Keratinocyte (primary cell): Measurements from ENCODE around the gene PPP2R5E. TPM values are rescaled to one million over a fixed set of nuclear protein-coding genes. Genes with fewer than 3 reads are reported as not detected.

Source experiments
- DNase-seq: peaks from one replicate; pipeline ENCODE4 v3.0.0-alpha.2; 2011; ENCODE audit warnings: low read depth, missing footprints, low spot score
- FAIRE-seq: peaks from 2 replicates; lab custom pipeline; 2011; peaks lifted over from hg19 to GRCh38; lab: Jason Lieb, UNC
- H2AFZ ChIP-seq: 2 replicates; pipeline ENCODE4 v1.6.0; 2012; ENCODE audit warnings: low read length, control low read depth, inconsistent platforms; ENCODE audit not compliant: control insufficient read depth
- H3K27ac ChIP-seq: 2 replicates; pipeline ENCODE4 v1.5.1; 2011; ENCODE audit warnings: low read length; ENCODE audit not compliant: control insufficient read depth, insufficient read depth
- H3K27me3 ChIP-seq: 3 replicates; pipeline ENCODE4 v1.6.0; 2011; ENCODE audit warnings: low read length; ENCODE audit not compliant: control insufficient read depth, insufficient read depth; ENCODE audit errors: extremely low read depth
- H3K36me3 ChIP-seq, 2 experiments: 2 replicates in 1 of 2; 3 replicates in 1 of 2; pipeline ENCODE4 v1.5.1; 2011; ENCODE audit warnings: low read length in 2 of 2, mild to moderate bottlenecking in 1 of 2; ENCODE audit not compliant: control insufficient read depth in 2 of 2, insufficient read depth in 2 of 2; ENCODE audit errors: extremely low read depth in 1 of 2
- H3K4me1 ChIP-seq: 3 replicates; pipeline ENCODE4 v1.5.1; 2011; ENCODE audit warnings: low read length; ENCODE audit not compliant: control insufficient read depth, insufficient read depth; ENCODE audit errors: extremely low read depth
- H3K4me2 ChIP-seq: 3 replicates; pipeline ENCODE4 v1.6.0; 2011; ENCODE audit warnings: low read depth, low read length; ENCODE audit not compliant: control insufficient read depth, insufficient read depth; ENCODE audit errors: extremely low read depth
- H3K4me3 ChIP-seq, 3 experiments: fragments of 200-600 bp in 1 of 3; sonication (generic) in 1 of 3; 2 replicates in 2 of 3; 3 replicates in 1 of 3; pipeline ENCODE4 v1.5.1; 2011 to 2016; ENCODE audit warnings: low read length in 3 of 3, mild to moderate bottlenecking in 3 of 3, control low read depth in 2 of 3, inconsistent platforms in 1 of 3, low read depth in 1 of 3, mixed read lengths in 1 of 3, mixed run types in 1 of 3, moderate library complexity in 1 of 3; ENCODE audit not compliant: control insufficient read depth in 2 of 3, insufficient read depth in 2 of 3; ENCODE audit errors: extremely low read depth in 1 of 3
- H3K79me2 ChIP-seq: 2 replicates; pipeline ENCODE4 v1.6.0; 2012; ENCODE audit warnings: low read length; ENCODE audit not compliant: control insufficient read depth, insufficient read depth
- H3K9ac ChIP-seq: 3 replicates; pipeline ENCODE4 v1.6.0; 2011; ENCODE audit warnings: low read length; ENCODE audit not compliant: control insufficient read depth, insufficient read depth; ENCODE audit errors: extremely low read depth
- H3K9me1 ChIP-seq: 3 replicates; pipeline ENCODE4 v1.6.0; 2011; ENCODE audit warnings: low read length; ENCODE audit not compliant: control insufficient read depth, insufficient read depth; ENCODE audit errors: extremely low read depth
- H3K9me3 ChIP-seq: 2 replicates; pipeline ENCODE4 v1.5.1; 2012; ENCODE audit warnings: low read depth, low read length; ENCODE audit not compliant: control insufficient read depth
- H4K20me1 ChIP-seq: 3 replicates; pipeline ENCODE4 v1.6.0; 2011; ENCODE audit warnings: low read length; ENCODE audit not compliant: control insufficient read depth, insufficient read depth; ENCODE audit errors: extremely low read depth
- CTCF ChIP-seq, 3 experiments: IDR thresholded peaks in 1 of 3; conservative IDR thresholded peaks in 1 of 3; optimal IDR thresholded peaks in 1 of 3; 2 replicates in 2 of 3; 3 replicates in 1 of 3; pipeline versions ENCODE3 to v1.5.1; 2011; ENCODE audit warnings: low read length in 3 of 3, mild to moderate bottlenecking in 3 of 3, moderate library complexity in 2 of 3, control low read depth in 1 of 3, inconsistent platforms in 1 of 3; ENCODE audit not compliant: insufficient read depth in 2 of 3; ENCODE audit errors: extremely low read depth in 1 of 3
- EZH2 ChIP-seq: IDR thresholded peaks from one replicate; pipeline ENCODE4 v1.6.1; 2012; ENCODE audit warnings: inconsistent platforms, mild to moderate bottlenecking, low read length, moderate library complexity
- dilution Hi-C: fragments of 300-500 bp; cut with MboI; formaldehyde crosslinking; loops from one replicate; pipeline ENCODE4 v1.7.0; 2020; ENCODE audit warnings: low sequenced_read_pairs; ENCODE audit not compliant: extremely low pct_ligation_motif_present
- polyA plus RNA-seq, 5 experiments: library from polyadenylated mRNA; depleted of rRNA in 3 of 5; stranded (reverse) in 3 of 5; stranded (forward) in 1 of 5; unstranded in 1 of 5; fragments of >200 nt; gene quantifications; 1 replicate in 1 of 5; 2 replicates in 3 of 5; 3 replicates in 1 of 5; pipeline versions ENCODE4 v1.2.1 to v1.2.3, GENCODE V29; 2011 to 2012; ENCODE audit warnings: missing spikeins in 2 of 5, low read depth in 1 of 5, low replicate concordance in 1 of 5

PPP2R5E gene
- polyA plus RNA-seq, 1 donor (not counting 4 experiments of a cell fraction or from before 2014, with no cell fraction given), result 22.7 TPM

- H3K9ac ChIP-seq, result no peak overlapping the region
- no peaks in the 10 kb centered on the region for H3K9me1 ChIP-seq
- H3K4me3 ChIP-seq, result no peak overlapping the region
- TF ChIP-seq CTCF (optimal IDR thresholded peaks at IDR 0.05 in 1 of 3, IDR thresholded peaks at IDR 0.05 in 1 of 3, conservative IDR thresholded peaks at IDR 0.05 in 1 of 3; ENCODE audit: extremely low read depth in 1 of 3, insufficient read depth in 2 of 3, low read length in 3 of 3) (no peak), EZH2 (no peak)
- H3K27me3 ChIP-seq, result no peaks in the 10 kb centered on the region
- DNase-seq (no peak), FAIRE-seq (peak; percentile 5)
- peaks cover 2% of the 10 kb centered on the region for H3K79me2 ChIP-seq
- dilution Hi-C loops, result no loop called here
- no peaks in the 10 kb centered on the region for H3K9me3 ChIP-seq
- no peaks in the 10 kb centered on the region for H3K36me3 ChIP-seq
- no peaks in the 10 kb centered on the region for H3K4me1 ChIP-seq
- no peak overlapping the region for H3K27ac ChIP-seq
- no peak overlapping the region for H2AFZ ChIP-seq
- H4K20me1 ChIP-seq, result no peaks in the 10 kb centered on the region
- no peak overlapping the region for H3K4me2 ChIP-seq
Measured at GRCh38 chr14:63401646-63402045, 141.5 kb downstream of the PPP2R5E start.

- no peak overlapping the region for H3K4me2 ChIP-seq
- H3K79me2 ChIP-seq, result peaks cover 2% of the 10 kb centered on the region
- H3K4me1 ChIP-seq, result peaks cover 5% of the 10 kb centered on the region
- DNase-seq (no peak), FAIRE-seq (no peak)
- H3K9me3 ChIP-seq, result no peaks in the 10 kb centered on the region
- H3K9ac ChIP-seq, result no peak overlapping the region
- no peaks in the 10 kb centered on the region for H3K27me3 ChIP-seq
- no peak for TF ChIP-seq CTCF (optimal IDR thresholded peaks at IDR 0.05 in 1 of 3, IDR thresholded peaks at IDR 0.05 in 1 of 3, conservative IDR thresholded peaks at IDR 0.05 in 1 of 3; ENCODE audit: extremely low read depth in 1 of 3, insufficient read depth in 2 of 3, low read length in 3 of 3)
- TF ChIP-seq EZH2, result no peak
- no peak overlapping the region for H2AFZ ChIP-seq
- no peaks in the 10 kb centered on the region for H3K9me1 ChIP-seq
- H3K4me3 ChIP-seq, result no peak overlapping the region
- dilution Hi-C loops, result no loop called here
- H4K20me1 ChIP-seq, result no peaks in the 10 kb centered on the region
- H3K36me3 ChIP-seq, result peaks cover 0 to 4% of the 10 kb centered on the region in 2 experiments
- no peak overlapping the region for H3K27ac ChIP-seq
Measured at GRCh38 chr14:63398952-63399351, 144.2 kb downstream of the PPP2R5E start.
